HepG2 (cell line): Measurements from ENCODE around the gene LRRC51. TPM values are rescaled to one million over a fixed set of nuclear protein-coding genes. Genes with fewer than 3 reads are reported as not detected.

Experiments used
- ARID5B ChIP-seq: IDR thresholded peaks from 2 replicates; pipeline ENCODE4 v1.4.0; 2020; ENCODE audit warnings: mild to moderate bottlenecking, missing genetic modification reagents
- ASH2L ChIP-seq: fragments of 300-600, 200-600 bp; sonication (generic); IDR thresholded peaks from 2 replicates; pipeline ENCODE4 v1.7.0; 2017; ENCODE audit warnings: low read depth, mild to moderate bottlenecking, moderate library complexity, mixed read lengths, low read length; ENCODE audit not compliant: insufficient read length
- CENPBD1 ChIP-seq: sonication (generic); formaldehyde crosslinking; IDR thresholded peaks from 2 replicates; pipeline ENCODE4 v1.8.0; 2022; ENCODE audit warnings: missing genetic modification reagents, low read depth, mild to moderate bottlenecking, borderline replicate concordance
- CREM ChIP-seq, 2 experiments: sonication (generic) in 1 of 2; formaldehyde crosslinking in 1 of 2; IDR thresholded peaks; 2 replicates each; pipeline versions ENCODE4 v1.4.0 to v1.6.1; 2016 to 2020; ENCODE audit warnings: antibody characterized with exemption in 1 of 2, mild to moderate bottlenecking in 1 of 2, missing genetic modification reagents in 1 of 2
- ELF3 ChIP-seq: IDR thresholded peaks from 2 replicates; pipeline ENCODE4 v1.6.1; 2016; ENCODE audit warnings: missing genetic modification reagents, missing compliant biosample characterization
- NFATC3 ChIP-seq: sonication (generic); formaldehyde crosslinking; IDR thresholded peaks from 2 replicates; pipeline ENCODE4 v1.5.1; 2020; ENCODE audit warnings: mild to moderate bottlenecking, missing genetic modification reagents
- RARA ChIP-seq: IDR thresholded peaks from 2 replicates; pipeline ENCODE4 v1.6.1; 2016; ENCODE audit warnings: missing genetic modification reagents, missing compliant biosample characterization
- TBX2 ChIP-seq: sonication (generic); formaldehyde crosslinking; IDR thresholded peaks from 2 replicates; pipeline ENCODE4 v1.5.0; 2020; ENCODE audit warnings: missing genetic modification reagents, mild to moderate bottlenecking, borderline replicate concordance
- TBX3 ChIP-seq: fragments of 450-650 bp; IDR thresholded peaks from 2 replicates; pipeline ENCODE4 v1.6.1; 2017; ENCODE audit warnings: antibody characterized with exemption, mild to moderate bottlenecking, inconsistent platforms, borderline replicate concordance
- ZNF292 ChIP-seq: sonication (generic); formaldehyde crosslinking; IDR thresholded peaks from 2 replicates; pipeline ENCODE4 v1.8.1; 2022; ENCODE audit warnings: mild to moderate bottlenecking, low read depth, missing genetic modification reagents, borderline replicate concordance
- ZNF354B ChIP-seq: sonication (generic); formaldehyde crosslinking; IDR thresholded peaks from 2 replicates; pipeline ENCODE4 v1.8.0; 2022; ENCODE audit warnings: mild to moderate bottlenecking, missing genetic modification reagents
- ZNF431 ChIP-seq: sonication (generic); formaldehyde crosslinking; IDR thresholded peaks from 2 replicates; pipeline ENCODE4 v1.9.0; 2022; ENCODE audit warnings: missing genetic modification reagents, low read depth, mild to moderate bottlenecking, borderline replicate concordance
- polyA plus RNA-seq, 8 experiments: library from polyadenylated mRNA; depleted of rRNA in 3 of 8; stranded (reverse) in 7 of 8; unstranded in 1 of 8; fragments of >200 nt; fragmentation: Illumina TruSeq in 4 of 8; extraction: Trizol in 4 of 8; gene quantifications; 2 replicates each; pipeline versions ENCODE4 v1.2.1 to v1.2.3, GENCODE V29; 2011 to 2016; ENCODE audit warnings: low read depth in 4 of 8, missing spikeins in 1 of 8, mixed read lengths in 1 of 8; ENCODE audit not compliant: insufficient read depth in 1 of 8
- total RNA-seq, 5 experiments: library from RNA; depleted of rRNA; stranded (reverse); fragments of >200 nt; fragmentation: Illumina TruSeq; extraction: Trizol; gene quantifications; 2 replicates each; pipeline ENCODE4 v1.2.3, GENCODE V29; 2016; ENCODE audit warnings: low read depth in 1 of 5
- TF ChIP-seq, protein P1 (sequence below): sonication (generic); formaldehyde crosslinking; IDR thresholded peaks from 2 replicates; pipeline ENCODE4 v1.9.0; 2021; ENCODE audit warnings: missing genetic modification reagents, borderline replicate concordance
- TF ChIP-seq, protein P2 (sequence below): IDR thresholded peaks from 2 replicates; pipeline ENCODE4 v1.6.1; 2018; ENCODE audit warnings: missing genetic modification reagents, mild to moderate bottlenecking, missing compliant biosample characterization
- TF ChIP-seq, protein P3 (sequence below): sonication (generic); formaldehyde crosslinking; IDR thresholded peaks from 2 replicates; pipeline ENCODE4 v1.4.0; 2020; ENCODE audit warnings: missing genetic modification reagents, mild to moderate bottlenecking, borderline replicate concordance

The LRRC51 gene
- total and polyA plus RNA-seq, 2 of the 13 experiments (the other 11 are each of a cell fraction or from before 2014, with no cell fraction given): 5.3 to 6.0 TPM

- peak; percentile 36; the same call in 1 of the 2 replicates for TF ChIP-seq ARID5B (CRISPR knock-in tag)
- 0 out of 2 replicates have a peak, but pooled peaks have one; percentile 10 for TF ChIP-seq ZNF292 (CRISPR knock-in tag)
- peak; percentile 79 for TF ChIP-seq ELF3 (CRISPR knock-in tag)
- TF ChIP-seq ZNF354B: no peak
- peak; percentile 92 for TF ChIP-seq ASH2L
- TF ChIP-seq TBX3: peak; percentile 32; the same call in 1 of the 2 replicates
- TF ChIP-seq CREM (IDR thresholded peaks at IDR 0.05): peak; percentile 94
- TF ChIP-seq CREM (CRISPR knock-in tag; IDR thresholded peaks at IDR 0.05): no peak
- TF ChIP-seq NFATC3 (CRISPR knock-in tag): no peak
- TF ChIP-seq, protein P1, sequence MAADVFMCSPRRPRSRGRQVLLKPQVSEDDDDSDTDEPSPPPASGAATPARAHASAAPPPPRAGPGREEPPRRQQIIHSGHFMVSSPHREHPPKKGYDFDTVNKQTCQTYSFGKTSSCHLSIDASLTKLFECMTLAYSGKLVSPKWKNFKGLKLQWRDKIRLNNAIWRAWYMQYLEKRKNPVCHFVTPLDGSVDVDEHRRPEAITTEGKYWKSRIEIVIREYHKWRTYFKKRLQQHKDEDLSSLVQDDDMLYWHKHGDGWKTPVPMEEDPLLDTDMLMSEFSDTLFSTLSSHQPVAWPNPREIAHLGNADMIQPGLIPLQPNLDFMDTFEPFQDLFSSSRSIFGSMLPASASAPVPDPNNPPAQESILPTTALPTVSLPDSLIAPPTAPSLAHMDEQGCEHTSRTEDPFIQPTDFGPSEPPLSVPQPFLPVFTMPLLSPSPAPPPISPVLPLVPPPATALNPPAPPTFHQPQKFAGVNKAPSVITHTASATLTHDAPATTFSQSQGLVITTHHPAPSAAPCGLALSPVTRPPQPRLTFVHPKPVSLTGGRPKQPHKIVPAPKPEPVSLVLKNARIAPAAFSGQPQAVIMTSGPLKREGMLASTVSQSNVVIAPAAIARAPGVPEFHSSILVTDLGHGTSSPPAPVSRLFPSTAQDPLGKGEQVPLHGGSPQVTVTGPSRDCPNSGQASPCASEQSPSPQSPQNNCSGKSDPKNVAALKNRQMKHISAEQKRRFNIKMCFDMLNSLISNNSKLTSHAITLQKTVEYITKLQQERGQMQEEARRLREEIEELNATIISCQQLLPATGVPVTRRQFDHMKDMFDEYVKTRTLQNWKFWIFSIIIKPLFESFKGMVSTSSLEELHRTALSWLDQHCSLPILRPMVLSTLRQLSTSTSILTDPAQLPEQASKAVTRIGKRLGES (CRISPR knock-in tag): 0 out of 2 replicates have a peak, but pooled peaks have one; percentile 56
- TF ChIP-seq, protein P2, sequence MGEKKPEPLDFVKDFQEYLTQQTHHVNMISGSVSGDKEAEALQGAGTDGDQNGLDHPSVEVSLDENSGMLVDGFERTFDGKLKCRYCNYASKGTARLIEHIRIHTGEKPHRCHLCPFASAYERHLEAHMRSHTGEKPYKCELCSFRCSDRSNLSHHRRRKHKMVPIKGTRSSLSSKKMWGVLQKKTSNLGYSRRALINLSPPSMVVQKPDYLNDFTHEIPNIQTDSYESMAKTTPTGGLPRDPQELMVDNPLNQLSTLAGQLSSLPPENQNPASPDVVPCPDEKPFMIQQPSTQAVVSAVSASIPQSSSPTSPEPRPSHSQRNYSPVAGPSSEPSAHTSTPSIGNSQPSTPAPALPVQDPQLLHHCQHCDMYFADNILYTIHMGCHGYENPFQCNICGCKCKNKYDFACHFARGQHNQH (CRISPR knock-in tag): peak; percentile 27; the same call in 1 of the 2 replicates
- TF ChIP-seq, protein P3, sequence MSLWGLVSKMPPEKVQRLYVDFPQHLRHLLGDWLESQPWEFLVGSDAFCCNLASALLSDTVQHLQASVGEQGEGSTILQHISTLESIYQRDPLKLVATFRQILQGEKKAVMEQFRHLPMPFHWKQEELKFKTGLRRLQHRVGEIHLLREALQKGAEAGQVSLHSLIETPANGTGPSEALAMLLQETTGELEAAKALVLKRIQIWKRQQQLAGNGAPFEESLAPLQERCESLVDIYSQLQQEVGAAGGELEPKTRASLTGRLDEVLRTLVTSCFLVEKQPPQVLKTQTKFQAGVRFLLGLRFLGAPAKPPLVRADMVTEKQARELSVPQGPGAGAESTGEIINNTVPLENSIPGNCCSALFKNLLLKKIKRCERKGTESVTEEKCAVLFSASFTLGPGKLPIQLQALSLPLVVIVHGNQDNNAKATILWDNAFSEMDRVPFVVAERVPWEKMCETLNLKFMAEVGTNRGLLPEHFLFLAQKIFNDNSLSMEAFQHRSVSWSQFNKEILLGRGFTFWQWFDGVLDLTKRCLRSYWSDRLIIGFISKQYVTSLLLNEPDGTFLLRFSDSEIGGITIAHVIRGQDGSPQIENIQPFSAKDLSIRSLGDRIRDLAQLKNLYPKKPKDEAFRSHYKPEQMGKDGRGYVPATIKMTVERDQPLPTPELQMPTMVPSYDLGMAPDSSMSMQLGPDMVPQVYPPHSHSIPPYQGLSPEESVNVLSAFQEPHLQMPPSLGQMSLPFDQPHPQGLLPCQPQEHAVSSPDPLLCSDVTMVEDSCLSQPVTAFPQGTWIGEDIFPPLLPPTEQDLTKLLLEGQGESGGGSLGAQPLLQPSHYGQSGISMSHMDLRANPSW (CRISPR knock-in tag): peak; percentile 49; the same call in 1 of the 2 replicates
- TF ChIP-seq CENPBD1 (CRISPR knock-in tag): no peak
- peak; percentile 60; the same call in 1 of the 2 replicates for TF ChIP-seq ZNF431 (CRISPR knock-in tag)
- 0 out of 2 replicates have a peak, but pooled peaks have one; percentile 18 for TF ChIP-seq RARA
- TF ChIP-seq TBX2 (CRISPR knock-in tag): peak; percentile 26; the same call in 1 of the 2 replicates
Measured at GRCh38 chr11:72112143-72112977, 31.7 kb downstream of the LRRC51 start, which contains the start of gene ANAPC15 (continued).
